Testis (tissue), 3 donors: ENCODE data around the gene GALNT18. TPM values are rescaled to one million over a fixed set of nuclear protein-coding genes. Genes with fewer than 3 reads are reported as not detected.

Experiments used
- DNase-seq: peaks from one replicate; pipeline ENCODE4 v3.0.0-alpha.2; 2019
- H3K27ac ChIP-seq, 2 donors: fragments of 200-600 bp; sonication (generic); one replicate each; pipeline ENCODE4 v1.5.1; 2019
- H3K27me3 ChIP-seq: fragments of 200-600 bp; sonication (generic); one replicate; pipeline ENCODE4 v1.5.1; 2019
- H3K36me3 ChIP-seq: fragments of 200-600 bp; sonication (generic); one replicate; pipeline ENCODE4 v1.5.1; 2017; ENCODE audit warnings: low read depth; ENCODE audit errors: missing control alignments
- H3K4me1 ChIP-seq: fragments of 200-600 bp; sonication (generic); one replicate; pipeline ENCODE4 v1.5.1; 2019
- H3K4me3 ChIP-seq, 2 donors: fragments of 200-600 bp; sonication (generic); one replicate each; pipeline ENCODE4 v1.5.1; 2017 to 2019
- H3K9me3 ChIP-seq: fragments of 200-600 bp; sonication (generic); one replicate; pipeline ENCODE4 v1.5.1; 2017
- POLR2A ChIP-seq: fragments of 450-650 bp; IDR thresholded peaks from one replicate; pipeline ENCODE4 v1.6.1; 2017; ENCODE audit warnings: antibody characterized with exemption, mild to moderate bottlenecking, moderate library complexity
- WGBS, 2 donors: methylation state at CpG; one replicate each; pipeline ENCODE4 v1.1.5; 2018; 5-methylcytosine and 5-hydroxymethylcytosine counted together
- intact Hi-C: fragments of 100-400 bp; cut with DNase I; formaldehyde crosslinking; loops from one replicate; pipeline ENCODE4 v1.15.1; 2023; ENCODE audit warnings: low total_unique reads
- polyA plus RNA-seq: library from polyadenylated mRNA; stranded (reverse); fragments of 350-450 nt; fragmentation: Illumina TruSeq; extraction: RNeasy Lipid Tissue Mini Kit (QIAGEN cat#74804); gene quantifications from one replicate; pipeline ENCODE4 v1.2.3, GENCODE V29; 2014; ENCODE audit warnings: low read depth, low replicate concordance; ENCODE audit not compliant: insufficient read depth
- total RNA-seq, 2 donors: library from RNA; depleted of rRNA; stranded (reverse); fragments of >200 nt; gene quantifications; one replicate each; pipeline ENCODE4 v1.2.3, GENCODE V29; 2016
- TF ChIP-seq, protein P1 (sequence below), 3 experiments: fragments of 450-650 bp in 2 of 3; fragments of 200-600 bp in 1 of 3; sonication (generic) in 1 of 3; IDR thresholded peaks; one replicate each; pipeline ENCODE4 v1.5.1; 2016 to 2019; ENCODE audit warnings: antibody characterized with exemption in 3 of 3, mild to moderate bottlenecking in 2 of 3, moderate library complexity in 1 of 3

GALNT18 gene
- total and polyA plus RNA-seq, 3 donors from 2014 or later: 39.2 to 106 (median 73.9) TPM

DNA sequence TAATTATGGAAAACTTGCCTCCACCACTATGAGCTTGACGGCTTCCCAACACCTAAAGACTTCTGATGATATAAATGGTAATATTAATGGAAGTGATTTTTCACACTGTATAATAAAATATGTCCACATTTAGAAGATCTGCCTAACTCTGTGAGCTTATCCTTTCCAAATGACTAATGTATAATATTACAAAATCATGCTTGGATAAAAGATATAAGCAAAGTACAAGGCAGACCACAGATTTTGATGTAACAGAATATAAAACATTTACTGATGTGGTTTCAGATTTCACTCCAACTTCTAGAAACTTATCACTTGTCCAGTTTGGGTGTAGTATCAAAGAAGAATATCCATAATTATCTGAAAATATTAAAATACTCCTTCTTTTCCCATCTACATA, 36.9 kb downstream of the GALNT18 start:
- TF ChIP-seq, protein P1, sequence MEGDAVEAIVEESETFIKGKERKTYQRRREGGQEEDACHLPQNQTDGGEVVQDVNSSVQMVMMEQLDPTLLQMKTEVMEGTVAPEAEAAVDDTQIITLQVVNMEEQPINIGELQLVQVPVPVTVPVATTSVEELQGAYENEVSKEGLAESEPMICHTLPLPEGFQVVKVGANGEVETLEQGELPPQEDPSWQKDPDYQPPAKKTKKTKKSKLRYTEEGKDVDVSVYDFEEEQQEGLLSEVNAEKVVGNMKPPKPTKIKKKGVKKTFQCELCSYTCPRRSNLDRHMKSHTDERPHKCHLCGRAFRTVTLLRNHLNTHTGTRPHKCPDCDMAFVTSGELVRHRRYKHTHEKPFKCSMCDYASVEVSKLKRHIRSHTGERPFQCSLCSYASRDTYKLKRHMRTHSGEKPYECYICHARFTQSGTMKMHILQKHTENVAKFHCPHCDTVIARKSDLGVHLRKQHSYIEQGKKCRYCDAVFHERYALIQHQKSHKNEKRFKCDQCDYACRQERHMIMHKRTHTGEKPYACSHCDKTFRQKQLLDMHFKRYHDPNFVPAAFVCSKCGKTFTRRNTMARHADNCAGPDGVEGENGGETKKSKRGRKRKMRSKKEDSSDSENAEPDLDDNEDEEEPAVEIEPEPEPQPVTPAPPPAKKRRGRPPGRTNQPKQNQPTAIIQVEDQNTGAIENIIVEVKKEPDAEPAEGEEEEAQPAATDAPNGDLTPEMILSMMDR (IDR thresholded peaks at IDR 0.05): no peak
- TF ChIP-seq POLR2A: no peak
- intact Hi-C loops: no loop called here
- H3K27me3 ChIP-seq: no peaks in the 10 kb centered on the region
- DNase-seq: no peak
- H3K27ac ChIP-seq: no peak overlapping the region
- no peak overlapping the region for H3K4me3 ChIP-seq
- no peaks in the 10 kb centered on the region for H3K9me3 ChIP-seq
- WGBS, 2 donors: 91 to 95% methylated on average over 1 of the region's 1 CpG
- H3K36me3 ChIP-seq: no peaks in the 10 kb centered on the region
- H3K4me1 ChIP-seq: peaks cover 12% of the 10 kb centered on the region

DNA sequence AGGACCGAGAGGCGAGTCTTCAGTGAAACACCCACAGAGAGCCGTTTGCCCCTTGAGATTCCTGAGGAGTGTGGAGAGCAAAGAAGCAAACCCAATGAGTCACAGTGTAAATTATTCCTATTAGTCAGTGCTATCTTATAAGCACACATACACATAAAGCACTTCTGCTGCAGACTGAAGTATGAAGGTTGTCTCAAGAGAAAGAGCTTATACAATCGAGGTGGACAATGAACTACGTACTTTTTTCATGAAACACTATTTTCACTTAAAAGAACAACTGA, 37.3 kb downstream of the GALNT18 start:
- no peaks in the 10 kb centered on the region for H3K27me3 ChIP-seq
- H3K4me3 ChIP-seq: no peak overlapping the region
- no peaks in the 10 kb centered on the region for H3K9me3 ChIP-seq
- DNase-seq: no peak
- H3K27ac ChIP-seq: no peak overlapping the region
- WGBS, 2 donors: 69 to 87% methylated on average over 5 of the region's 5 CpGs
- H3K36me3 ChIP-seq: no peaks in the 10 kb centered on the region
- no peak for TF ChIP-seq POLR2A
- TF ChIP-seq, protein P1 (IDR thresholded peaks at IDR 0.05): no peak
- intact Hi-C loops: no loop called here
- peaks cover 12% of the 10 kb centered on the region for H3K4me1 ChIP-seq

DNA sequence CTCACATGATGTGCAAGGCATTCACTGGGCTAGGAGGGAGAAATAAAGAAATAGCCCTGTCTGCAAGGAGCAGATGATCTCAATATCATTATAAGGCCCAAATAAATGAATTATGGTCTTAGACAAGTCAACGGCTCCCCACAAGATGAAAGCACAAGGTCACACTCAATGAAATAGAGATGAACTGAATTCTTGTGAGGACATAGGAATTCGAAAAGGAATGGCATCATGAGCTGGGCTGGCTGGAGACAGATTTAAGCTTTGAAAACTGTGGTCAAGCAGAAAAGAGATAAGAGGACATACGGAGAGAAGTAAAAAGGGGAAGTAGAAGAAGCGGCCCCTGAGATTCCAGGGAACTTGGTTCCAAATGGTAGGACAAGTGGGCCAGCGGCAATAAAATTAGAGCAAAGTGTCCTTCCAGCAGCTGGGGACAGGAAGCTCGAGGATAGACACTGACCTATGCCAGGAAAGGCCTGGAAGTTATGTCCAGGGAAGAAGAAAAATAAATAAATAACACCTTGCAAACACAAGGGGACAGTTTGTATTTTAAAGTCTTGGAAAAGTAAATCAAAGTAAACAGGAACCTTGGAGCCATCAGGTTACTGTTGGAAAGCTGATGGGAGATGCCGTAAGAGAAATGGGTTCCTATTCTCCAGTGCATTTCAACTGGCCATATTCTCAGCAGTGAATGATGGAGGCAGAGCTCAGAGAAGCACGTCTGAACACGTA, 37.8 kb downstream of the GALNT18 start:
- Histone ChIP-seq H3K4me3 (no peak overlapping the region), H3K4me1 (peaks cover 12% of the 10 kb centered on the region), H3K36me3 (no peaks in the 10 kb centered on the region), H3K27me3 (no peaks in the 10 kb centered on the region), H3K9me3 (no peaks in the 10 kb centered on the region), H3K27ac (no peak overlapping the region)
- 62 to 80% methylated on average over 9 of the region's 9 CpGs for WGBS, 2 donors
- no peak for DNase-seq
- TF ChIP-seq POLR2A: no peak
- TF ChIP-seq, protein P1 (IDR thresholded peaks at IDR 0.05): no peak
- intact Hi-C loops: no loop called here

DNA sequence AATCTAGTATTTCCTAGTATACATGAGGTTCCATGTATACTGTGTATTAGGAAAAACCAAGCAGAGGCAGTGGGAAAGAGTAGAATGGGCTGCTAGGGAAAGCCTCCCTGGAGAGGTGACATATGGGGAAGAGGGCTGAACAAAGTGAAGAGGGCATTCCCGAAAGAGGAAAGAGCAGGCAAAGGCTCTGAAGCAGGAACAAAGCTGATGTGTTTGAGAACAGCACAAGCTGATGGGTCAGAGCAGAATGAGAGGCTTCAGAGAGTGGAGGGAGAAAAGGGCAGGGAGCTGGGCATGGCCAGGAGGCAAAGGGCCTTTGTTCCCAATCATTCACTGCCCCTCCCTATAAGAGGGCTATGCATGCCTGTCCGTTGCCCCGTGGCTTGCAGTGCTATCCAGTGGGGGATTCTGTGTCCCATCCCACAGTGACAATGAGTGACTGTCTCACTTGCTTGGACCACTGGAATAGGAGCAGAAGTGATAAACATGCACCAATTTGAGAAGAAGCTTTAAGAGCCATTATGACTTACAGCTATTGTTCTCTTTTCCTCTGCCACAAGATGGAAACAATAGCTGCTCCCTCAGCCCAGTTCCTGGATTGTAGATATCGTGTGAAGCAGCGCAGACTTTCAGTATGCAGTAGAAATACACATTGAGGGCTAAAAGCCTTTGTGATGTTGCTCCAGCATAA, 39.6 kb downstream of the GALNT18 start:
- peaks cover 12% of the 10 kb centered on the region for H3K4me1 ChIP-seq
- no peaks in the 10 kb centered on the region for H3K36me3 ChIP-seq
- no peaks in the 10 kb centered on the region for H3K27me3 ChIP-seq
- DNase-seq: no peak
- WGBS, 2 donors: 66 to 78% methylated on average over 5 of the region's 5 CpGs
- no peak overlapping the region for H3K27ac ChIP-seq
- no peak for TF ChIP-seq POLR2A
- TF ChIP-seq, protein P1 (IDR thresholded peaks at IDR 0.05): no peak
- H3K4me3 ChIP-seq: no peak overlapping the region
- H3K9me3 ChIP-seq: no peaks in the 10 kb centered on the region
- intact Hi-C loops: no loop called here

DNA sequence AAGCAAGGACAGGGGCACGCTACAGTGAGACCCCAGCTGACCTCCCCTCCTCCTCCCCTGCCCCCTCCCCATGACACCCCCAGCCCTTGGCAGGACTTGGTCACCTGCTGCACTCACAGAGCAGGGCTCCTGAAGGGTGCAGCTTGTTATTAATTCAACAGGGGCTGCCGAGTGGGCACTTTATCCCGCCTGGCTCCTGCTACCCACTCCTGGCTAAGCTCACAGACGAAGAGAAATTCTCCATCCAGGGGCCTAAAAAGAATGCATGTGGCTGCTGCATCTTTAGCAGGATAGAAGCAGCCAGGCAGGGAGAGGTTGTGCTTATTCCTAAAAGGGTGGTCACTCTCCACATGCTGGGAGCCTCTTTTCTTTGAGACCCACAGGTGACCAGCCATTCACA, 40.3 kb downstream of the GALNT18 start:
- Histone ChIP-seq H3K9me3 (no peaks in the 10 kb centered on the region), H3K4me1 (peaks cover 12% of the 10 kb centered on the region), H3K27me3 (no peaks in the 10 kb centered on the region), H3K27ac (no peak overlapping the region), H3K36me3 (no peaks in the 10 kb centered on the region), H3K4me3 (no peak overlapping the region)
- TF ChIP-seq POLR2A: no peak
- TF ChIP-seq, protein P1 (IDR thresholded peaks at IDR 0.05): no peak
- WGBS, 2 donors: 88 to 91% methylated on average over 4 of the region's 4 CpGs
- intact Hi-C loops: no loop called here
- no peak for DNase-seq
